GM12865 (cell line): ENCODE results near the gene NOC2L.
A peak's percentile ranks its signal among the peaks of the same experiment; 100 is the strongest.

Source experiments
- DNase-seq: peaks from one replicate; pipeline ENCODE4 v3.0.0; 2010; ENCODE audit warnings: low read depth
- H3K4me3 ChIP-seq: 2 replicates; pipeline ENCODE4 v1.5.1; 2011; ENCODE audit warnings: mild to moderate bottlenecking, low read depth, low read length, control low read depth
- CTCF ChIP-seq: IDR thresholded peaks from 2 replicates; pipeline ENCODE4 v1.5.1; 2011; ENCODE audit warnings: low read length, control low read depth, low read depth, inconsistent platforms; ENCODE audit not compliant: insufficient read depth; ENCODE audit errors: missing control alignments

NOC2L gene

GRCh38 chr1:923131-923990 lies 35.7 kb downstream of the NOC2L start, which contains the start of gene SAMD11:
TSS of gene SAMD11 (plus strand) at chr1:923923. CDS start at chr1:924432, 509 bp downstream.
- peak; percentile 52 for DNase-seq
- no peak within 1 kb of the TSS for H3K4me3 ChIP-seq
- TF ChIP-seq CTCF: no peak

GRCh38 chr1:921011-921837 lies 37.8 kb downstream of the NOC2L start:
- no peak overlapping the region for H3K4me3 ChIP-seq
- TF ChIP-seq CTCF: no peak
- DNase-seq: peak; percentile 33

GRCh38 chr1:920521-920920 lies 38.5 kb downstream of the NOC2L start:
- no peak for TF ChIP-seq CTCF
- no peak for DNase-seq
- no peak overlapping the region for H3K4me3 ChIP-seq

- no peak overlapping the region for H3K4me3 ChIP-seq
- DNase-seq: no peak
- no peak for TF ChIP-seq CTCF
Measured at GRCh38 chr1:920010-920409, 39.0 kb downstream of the NOC2L start.

GRCh38 chr1:919271-919872 lies 39.7 kb downstream of the NOC2L start:
- DNase-seq: no peak
- TF ChIP-seq CTCF: no peak
- H3K4me3 ChIP-seq: no peak overlapping the region

- no peak overlapping the region for H3K4me3 ChIP-seq
- no peak for DNase-seq
- TF ChIP-seq CTCF: no peak
Measured at GRCh38 chr1:918843-919242, 40.2 kb downstream of the NOC2L start.
